Activated T-cell treated with anti-CD3 and anti-CD28 coated beads, Interleukin-2, amount 50 U/mL, for 4 hours (primary cell): ENCODE results near the gene TXNRD1. TPM values are rescaled to one million over a fixed set of nuclear protein-coding genes. Genes with fewer than 3 reads are reported as not detected.
"Not testable (repeated sequence)": the region's sequence is repeated elsewhere in the genome, so short reads cannot be mapped to it uniquely, and the experiment has no call there.

Source experiments
- ATAC-seq, 2 donors: fragments of 200-7000 bp; cut with Tn5 transposase; one replicate each; pipeline ENCODE4 v1.10.0; 2021
- DNase-seq: peaks from one replicate; pipeline ENCODE4 v3.0.0-alpha.2; 2020
- H3K27me3 Mint-ChIP-seq: one replicate; pipeline ENCODE4 v1.8.0; 2021; ENCODE audit warnings: low read depth, mixed read lengths
- H3K36me3 Mint-ChIP-seq: one replicate; pipeline ENCODE4 v1.8.0; 2022; ENCODE audit warnings: mixed read lengths; ENCODE audit not compliant: insufficient read depth
- H3K4me1 Mint-ChIP-seq: one replicate; pipeline ENCODE4 v1.8.0; 2021; ENCODE audit warnings: low read depth, mixed read lengths
- H3K4me3 Mint-ChIP-seq: one replicate; pipeline ENCODE4 v1.8.0; 2021; ENCODE audit warnings: mild to moderate bottlenecking, moderate library complexity, mixed read lengths
- H3K9me3 Mint-ChIP-seq: one replicate; pipeline ENCODE4 v1.8.0; 2021; ENCODE audit warnings: mixed read lengths
- total RNA-seq, 3 donors: library from RNA; stranded (reverse); gene quantifications; one replicate each; pipeline ENCODE4 v1.2.1, GENCODE V29; 2021

TXNRD1 gene
- total RNA-seq, 3 donors from 2014 or later, result 157 to 195 (median 162) TPM

- H3K4me3 Mint-ChIP-seq, result no peak overlapping the region
- H3K9me3 Mint-ChIP-seq, result no peaks in the 10 kb centered on the region
- no peak for DNase-seq
- H3K4me1 Mint-ChIP-seq, result peaks cover 11% of the 10 kb centered on the region
- H3K27me3 Mint-ChIP-seq, result peaks cover 3% of the 10 kb centered on the region
- ATAC-seq, result no peak
- H3K36me3 Mint-ChIP-seq, result peaks cover 1% of the 10 kb centered on the region
Measured at GRCh38 chr12:104386461-104386860, 170.9 kb downstream of the TXNRD1 start.

DNA sequence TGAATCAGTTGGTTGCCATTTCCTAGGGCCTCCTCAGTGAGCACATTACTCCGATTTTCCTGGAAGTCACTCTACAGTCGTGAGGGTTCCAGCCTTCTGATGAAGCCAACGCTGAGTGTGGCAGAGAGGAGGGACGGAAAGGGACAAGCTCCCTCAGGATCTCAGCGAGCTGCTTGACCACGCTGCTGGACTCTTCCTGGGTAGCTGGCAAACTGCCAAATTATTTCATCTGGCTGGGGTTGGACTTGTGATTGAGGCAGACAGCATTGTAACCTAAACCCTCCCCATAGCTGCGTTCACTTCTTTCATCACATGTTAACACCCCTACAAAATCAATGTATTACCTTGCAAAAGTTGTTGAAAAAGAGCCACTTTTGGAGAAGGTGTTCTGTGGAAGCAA lies 171.6 kb downstream of the TXNRD1 start:
- DNase-seq, result no peak
- peaks cover 1% of the 10 kb centered on the region for H3K36me3 Mint-ChIP-seq
- no peak for ATAC-seq
- H3K4me1 Mint-ChIP-seq, result peaks cover 3% of the 10 kb centered on the region
- H3K27me3 Mint-ChIP-seq, result no peaks in the 10 kb centered on the region
- H3K9me3 Mint-ChIP-seq, result no peaks in the 10 kb centered on the region
- no peak overlapping the region for H3K4me3 Mint-ChIP-seq

GRCh38 chr12:104394086-104394485 lies 178.5 kb downstream of the TXNRD1 start:
- H3K36me3 Mint-ChIP-seq, DNase-seq, H3K4me1 Mint-ChIP-seq, H3K27me3 Mint-ChIP-seq, ATAC-seq, H3K4me3 Mint-ChIP-seq: not testable (repeated sequence)
- H3K9me3 Mint-ChIP-seq, result peaks cover 22% of the 10 kb centered on the region

Other genes with a start within 250 kb of the TXNRD1 start
- 10 to 100 TPM; 49.6 to 58.3 (median 50.0) TPM for gene TDG, start 249.9 kb upstream of the TXNRD1 start, total RNA-seq
- gene GLT8D2, start 165.6 kb upstream of the TXNRD1 start, total RNA-seq, result under 1 TPM in 1 of 3 donors, not detected in 2; 0.16 TPM
- 1 to 10 TPM; 7.5 to 8.0 (median 7.6) TPM for gene HCFC2, start 151.2 kb upstream of the TXNRD1 start, total RNA-seq
- 10 to 100 TPM; 20.6 to 25.7 (median 22.9) TPM for gene NFYB, start 77.6 kb upstream of the TXNRD1 start, total RNA-seq
- gene EID3, start 88.0 kb downstream of the TXNRD1 start, total RNA-seq, result 1 to 10 TPM; 5.0 to 6.2 (median 5.5) TPM
- 10 to 100 TPM; 40.5 to 70.7 (median 61.7) TPM for gene CHST11, start 241.2 kb downstream of the TXNRD1 start, total RNA-seq